HG03066 (cell line): ENCODE results near the gene TCF7L2.

Experiments used
- ATAC-seq: cut with Tn5 transposase; IDR thresholded peaks from one replicate; pipeline ENCODE4 v1.9.1; 2021; ENCODE audit warnings: low read depth; ENCODE audit not compliant: unreplicated experiment

TCF7L2 gene

GRCh38 chr10:113167702-113168101 lies 217.7 kb downstream of the TCF7L2 start:
- ATAC-seq = no peak

GRCh38 chr10:113168584-113168983 lies 218.5 kb downstream of the TCF7L2 start:
- ATAC-seq = no peak

DNA sequence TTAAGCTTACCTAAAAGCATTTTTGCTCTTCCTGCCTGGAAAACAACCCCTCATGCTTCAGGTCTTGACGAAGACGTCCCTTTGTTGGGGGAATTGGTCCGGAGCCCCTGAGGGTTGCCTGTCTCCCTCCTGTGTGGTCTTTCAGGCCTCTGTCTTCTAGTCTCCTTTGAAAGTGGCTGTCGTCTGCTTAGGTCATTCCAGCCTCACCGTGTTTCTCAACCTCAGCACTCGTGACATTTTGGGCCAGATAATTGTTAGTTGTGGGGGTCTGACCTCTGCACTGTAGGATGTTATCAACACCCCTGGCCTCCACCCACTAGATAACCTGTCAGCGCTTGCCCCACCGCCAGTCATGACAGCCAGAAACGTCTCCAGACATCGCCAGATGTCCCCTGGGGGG lies 219.1 kb downstream of the TCF7L2 start:
- no peak for ATAC-seq

- peak; percentile 93 for ATAC-seq
Measured at GRCh38 chr10:113169853-113170460, 219.9 kb downstream of the TCF7L2 start.

DNA sequence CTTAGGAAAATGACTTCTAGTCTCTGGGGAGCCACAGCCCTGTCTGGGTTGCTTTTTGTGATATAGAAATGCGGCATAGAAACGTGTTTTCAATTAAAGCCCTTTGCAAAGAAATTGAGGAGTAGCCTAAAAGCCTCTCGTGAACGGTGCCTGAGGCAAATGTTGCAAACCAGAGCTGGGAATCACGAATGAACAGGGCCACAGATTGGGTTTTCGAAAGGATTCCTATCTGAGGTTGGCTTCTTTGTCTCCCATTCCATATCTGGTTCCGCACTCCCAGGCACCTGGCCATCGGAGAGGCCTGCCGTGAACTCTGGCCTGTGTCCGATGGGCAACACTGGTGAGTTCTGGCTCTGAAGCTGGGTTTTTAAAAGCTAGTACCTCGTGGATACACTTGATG lies 221.6 kb downstream of the TCF7L2 start:
- ATAC-seq = no peak

GRCh38 chr10:113175176-113175575 lies 225.1 kb downstream of the TCF7L2 start:
- ATAC-seq = no peak

- ATAC-seq = no peak
Measured at GRCh38 chr10:113175756-113176651, 226.0 kb downstream of the TCF7L2 start.

- no peak for ATAC-seq
Measured at GRCh38 chr10:113176652-113177155, 226.7 kb downstream of the TCF7L2 start.

GRCh38 chr10:113177156-113177935 lies 227.3 kb downstream of the TCF7L2 start:
- ATAC-seq = no peak

DNA sequence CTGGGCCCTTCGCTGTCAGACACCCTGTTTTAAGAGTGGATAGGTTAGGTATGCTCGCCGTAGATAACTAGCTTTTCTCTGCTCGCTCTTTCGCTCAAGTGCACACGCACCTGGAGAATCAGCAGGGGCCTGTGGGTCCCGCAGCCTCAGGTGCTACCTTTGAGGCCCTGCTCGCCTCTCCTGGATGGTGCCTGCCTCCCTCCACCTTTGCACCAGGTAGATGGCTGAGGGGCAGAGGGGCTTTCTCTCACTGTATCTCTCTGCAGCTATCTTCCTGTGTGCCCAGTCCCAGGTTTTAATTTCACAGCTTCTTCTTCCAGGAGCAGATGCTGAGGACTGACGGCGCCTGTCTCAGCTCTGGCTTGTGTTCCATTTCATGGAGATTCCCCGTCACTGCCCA lies 227.9 kb downstream of the TCF7L2 start:
- no peak for ATAC-seq

DNA sequence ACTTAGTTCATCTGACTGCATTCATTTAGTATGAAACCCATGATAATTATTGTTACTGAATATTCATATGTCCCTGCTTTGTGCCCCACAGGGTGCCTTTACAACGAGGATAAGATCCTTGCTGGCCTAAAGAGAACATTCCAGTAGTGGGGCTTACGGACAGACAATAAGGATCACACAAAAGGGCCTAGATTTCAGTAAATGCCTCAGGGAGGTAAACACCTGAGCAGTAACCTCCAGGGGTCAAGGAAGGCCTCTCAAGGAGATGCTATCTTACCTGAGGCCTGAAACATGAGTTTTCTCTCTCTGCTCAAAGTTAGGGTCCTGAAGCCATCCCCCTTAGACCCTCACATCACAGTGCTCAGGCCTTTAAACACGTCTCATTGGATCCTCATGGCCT lies 228.7 kb downstream of the TCF7L2 start:
- no peak for ATAC-seq

DNA sequence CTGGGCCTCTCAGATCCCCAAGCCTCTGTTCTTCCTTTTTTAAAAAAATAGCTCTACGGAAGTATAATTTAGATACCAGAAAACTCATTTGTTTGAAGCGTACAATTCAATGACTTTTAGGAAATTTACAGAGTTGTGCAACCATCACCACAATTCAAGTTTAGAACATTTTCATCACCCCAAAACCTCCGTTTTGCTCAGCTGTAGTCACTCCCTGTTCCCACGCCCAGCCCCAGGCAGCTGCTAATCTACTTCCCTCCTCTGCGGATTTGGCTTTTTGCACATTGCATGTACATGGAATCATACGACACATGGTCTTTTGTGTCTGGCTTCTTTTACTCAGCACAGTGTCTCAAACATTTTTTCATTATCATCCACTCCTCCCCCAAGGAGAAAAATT lies 229.2 kb downstream of the TCF7L2 start:
- ATAC-seq = no peak

GRCh38 chr10:113179966-113180365 lies 229.9 kb downstream of the TCF7L2 start:
- no peak for ATAC-seq

- no peak for ATAC-seq
Measured at GRCh38 chr10:113180401-113181154, 230.5 kb downstream of the TCF7L2 start.

GRCh38 chr10:113182154-113182553 lies 232.1 kb downstream of the TCF7L2 start:
- ATAC-seq = no peak

DNA sequence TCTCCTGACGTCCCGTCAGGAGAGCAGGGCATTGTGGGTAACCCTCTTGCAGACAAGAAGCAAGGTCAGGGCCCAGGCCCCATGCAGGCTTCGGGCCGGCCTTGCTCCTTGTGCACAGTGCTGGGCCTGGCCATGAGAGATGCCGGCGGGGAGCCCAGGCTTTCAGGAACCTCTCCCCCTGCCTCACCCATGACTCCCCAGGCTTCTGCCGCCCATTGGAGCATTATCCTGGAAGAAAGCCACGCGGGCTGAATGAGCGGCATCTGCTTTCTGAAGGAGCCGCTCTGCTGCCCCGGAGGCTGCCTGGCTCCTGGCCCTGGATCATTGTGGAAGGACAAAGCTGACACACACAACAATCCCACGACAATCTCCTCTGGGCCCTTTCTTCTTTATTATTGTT lies 233.5 kb downstream of the TCF7L2 start:
- no peak for ATAC-seq

DNA sequence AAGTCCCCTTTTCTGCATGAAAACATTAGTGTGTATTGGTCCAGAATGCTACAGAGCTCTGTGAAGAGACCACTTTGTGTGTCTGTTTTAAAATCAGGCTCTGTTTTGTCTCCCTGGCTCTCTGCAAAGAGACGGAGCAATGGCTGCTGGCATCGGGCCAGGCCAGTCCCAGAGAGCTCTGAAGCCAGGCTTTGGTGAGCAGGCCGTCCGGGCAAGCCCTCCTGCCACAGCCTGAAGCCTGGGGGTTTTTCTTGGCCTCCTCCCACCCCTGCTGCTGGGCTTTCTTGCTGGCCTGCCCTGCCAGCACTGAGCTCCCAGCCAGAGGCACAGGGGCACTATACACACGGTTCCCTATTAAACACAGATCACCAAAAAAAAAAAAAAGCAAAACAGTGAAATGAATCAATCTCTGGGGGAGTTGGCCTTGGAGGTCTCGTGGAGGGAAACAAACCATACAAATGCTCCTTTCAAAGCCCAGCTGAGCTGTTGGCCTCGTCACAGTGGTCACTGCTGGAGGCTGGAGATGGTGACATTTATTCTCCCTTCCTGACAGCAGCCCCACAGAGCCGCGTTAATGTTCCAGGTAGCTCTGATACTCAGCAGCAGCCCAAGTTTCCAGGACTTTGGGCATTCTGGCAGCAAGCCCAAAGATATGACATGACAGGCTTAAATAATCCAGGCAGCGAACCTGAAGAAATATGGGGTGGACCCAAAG lies 237.2 kb downstream of the TCF7L2 start:
- no peak for ATAC-seq

DNA sequence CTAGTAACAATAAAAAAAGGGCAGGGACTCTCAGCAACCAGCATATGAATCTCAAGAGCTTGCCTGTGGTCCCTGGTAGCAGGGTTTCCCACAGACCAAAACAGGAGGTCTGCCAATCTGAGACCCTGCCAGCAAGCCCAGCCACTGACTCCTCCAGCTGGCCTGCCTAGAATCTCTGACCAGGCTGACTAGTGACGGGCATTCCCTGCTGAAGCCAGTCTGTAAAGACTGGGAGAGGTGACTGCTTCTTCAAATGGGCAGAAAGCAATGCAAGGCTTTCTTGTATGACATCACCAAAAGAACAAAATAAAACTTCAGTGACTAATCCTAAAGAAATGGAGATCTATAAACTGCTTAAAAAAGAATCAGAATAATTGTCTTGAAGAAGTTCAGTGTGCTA lies 249.4 kb downstream of the TCF7L2 start:
- no peak for ATAC-seq

DNA sequence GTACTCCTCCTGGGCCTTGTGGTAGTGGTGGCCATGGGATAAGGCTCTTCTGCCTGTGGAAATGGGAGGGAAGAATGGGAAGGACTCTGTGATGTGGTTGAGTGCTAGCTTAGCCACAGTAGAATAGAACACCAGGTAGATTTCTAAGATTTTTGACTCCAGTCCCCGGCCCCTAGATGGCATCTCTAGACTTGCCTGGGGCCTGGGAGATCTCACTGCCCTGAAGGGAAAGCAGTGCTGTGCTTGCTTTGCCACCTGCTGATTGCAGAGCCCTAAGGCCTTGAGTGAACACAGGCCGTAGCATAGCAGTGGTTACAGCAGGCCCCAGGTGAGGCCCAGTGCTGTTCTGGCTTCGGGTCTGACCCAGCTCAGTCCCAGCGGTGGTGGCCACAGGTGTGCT lies 252.0 kb downstream of the TCF7L2 start:
- no peak for ATAC-seq

GRCh38 chr10:113207924-113208323 lies 257.9 kb downstream of the TCF7L2 start:
- ATAC-seq = no peak
